Heart left ventricle (tissue), 16 donors: Measurements from ENCODE around the gene CCNC. TPM values are rescaled to one million over a fixed set of nuclear protein-coding genes. Genes with fewer than 3 reads are reported as not detected.
A peak's percentile ranks its signal among the peaks of the same experiment; 100 is the strongest.

Experiments
- ATAC-seq, 4 donors: fragments of 200-7000 bp; cut with Tn5 transposase; one replicate each; pipeline ENCODE4 v1.9.1; 2020 to 2022; ENCODE audit warnings: moderate library complexity in 4 of 4, mild to moderate bottlenecking in 3 of 4, moderate number of reproducible peaks in 1 of 4
- DNase-seq, 5 donors: peaks; one replicate each; pipeline ENCODE4 v3.0.0-alpha.2; 2020
- H3K27ac ChIP-seq, 12 donors: fragments of 200-600 bp; sonication (generic) in 4 of 12; one replicate each; pipeline versions ENCODE4 v1.5.0 to v1.8.0; 2016 to 2022; ENCODE audit warnings: mild to moderate bottlenecking in 2 of 12
- H3K27me3 ChIP-seq, 9 donors: fragments of 200-600 bp; sonication (generic) in 2 of 9; one replicate each; pipeline versions ENCODE4 v1.5.1 to v1.8.0; 2016 to 2022; ENCODE audit warnings: mild to moderate bottlenecking in 3 of 9
- H3K36me3 ChIP-seq, 9 donors: fragments of 200-600 bp; sonication (generic) in 2 of 9; one replicate each; pipeline versions ENCODE4 v1.5.0 to v1.8.0; 2018 to 2022; ENCODE audit warnings: mild to moderate bottlenecking in 2 of 9
- H3K4me1 ChIP-seq, 12 donors: fragments of 200-600 bp; sonication (generic) in 4 of 12; one replicate each; pipeline versions ENCODE4 v1.5.0 to v1.8.0; 2016 to 2022; ENCODE audit warnings: mild to moderate bottlenecking in 3 of 12
- H3K4me3 ChIP-seq, 12 donors: fragments of 200-600 bp; sonication (generic) in 4 of 12; one replicate each; pipeline versions ENCODE4 v1.5.0 to v1.8.0; 2017 to 2022; ENCODE audit warnings: mild to moderate bottlenecking in 9 of 12, moderate library complexity in 4 of 12
- H3K9me3 ChIP-seq, 12 donors: fragments of 200-600 bp; sonication (generic) in 4 of 12; one replicate each; pipeline versions ENCODE4 v1.5.0 to v1.8.0; 2016 to 2022; ENCODE audit warnings: mild to moderate bottlenecking in 1 of 12
- CTCF ChIP-seq, 12 donors: fragments of 200-600 bp; sonication (generic) in 4 of 12; IDR thresholded peaks; one replicate each; pipeline versions ENCODE4 v1.5.0 to v1.8.0; 2018 to 2022; ENCODE audit warnings: antibody characterized with exemption in 12 of 12, mild to moderate bottlenecking in 5 of 12
- POLR2A ChIP-seq, 2 donors: fragments of 450-650 bp; IDR thresholded peaks; one replicate each; pipeline ENCODE4 v1.6.1; 2017; ENCODE audit warnings: antibody characterized with exemption in 2 of 2, mild to moderate bottlenecking in 2 of 2, moderate library complexity in 2 of 2
- WGBS, 4 donors: extraction: QIAGEN DNeasy Blood & Tissue Kit in 2 of 4; methylation state at CpG; one replicate each; pipeline versions ENCODE4 v1.1.5 to v1.1.7; 2013 to 2018; 5-methylcytosine and 5-hydroxymethylcytosine counted together
- intact Hi-C, 10 donors: fragments of 100-400 bp; cut with DNase I; formaldehyde crosslinking; loops; one replicate each; pipeline versions ENCODE4 v1.11.1 to v1.14.2; 2022
- polyA plus RNA-seq, 2 donors: library from polyadenylated mRNA; stranded (reverse); fragments of 200-250 nt; gene quantifications; one replicate each; pipeline ENCODE4 v1.2.3, GENCODE V29; 2013
- total RNA-seq, 9 donors: library from RNA; depleted of rRNA in 2 of 9; stranded (reverse); fragments of >200 nt in 2 of 9; fragmentation: NEBNext Ultra II Directional in 3 of 9; extraction: Animal tissue kit (Norgen Biotek cat#: 25700) in 3 of 9; gene quantifications; one replicate each; pipeline versions ENCODE4 v1.1.0 to v1.2.4, GENCODE V29; 2016 to 2023
- donor health status: ischemic (EF 13 %, LVEDD 7.1; RV severe dilation, severe dysfunction).
- donor health status: healthy with polysubstance abuse.
- donor health status: DM: no; HTN: yes; CAD: no.
- donor health status: DM: no; HTN: no; CAD: no.
- donor health status: ischemic (EF 25% LVEDD 6.9; RV normal size, moderate dysfunction).
- donor health status: ischemic (EF 25% LVEDD 5.7; RV mildly dilated, moderate dysfunction).
- donor health status: healthy.
- donor health status: DM: yes; HTN: yes; CAD: no.
- donor health status: ischemic (EF 35%, LVEDD 5.7; RV mildly dilated, moderate dysfunction).
- donor health status: nonischemic (EF 11% LVEDD 7.7; RV severe dilation, severe dysfunction).
- donor health status: DM: yes; HTN: yes; CAD: no.
- donor health status: PGD.
- donor health status: ischemic (EF 29% LVEDD 5.4; RV normal size, mild dysfunction).
- donor health status: nonischemic (EF 23%, LVEDD 6.1; RV moderate dilation, normal function).

CCNC gene
- total and polyA plus RNA-seq, 11 donors = 12.3 to 24.2 (median 17.9) TPM

- no peak overlapping the region for H3K27ac ChIP-seq
- no peaks in the 10 kb centered on the region for H3K9me3 ChIP-seq
- H3K4me1 ChIP-seq = no peaks in the 10 kb centered on the region
- no peak overlapping the region for H3K4me3 ChIP-seq
- peaks cover 0 to 6% (median 0%) of the 10 kb centered on the region in 9 donors for H3K27me3 ChIP-seq
- WGBS, 4 donors = 91 to 100% (median 94%) methylated on average over 1 to 2 of the region's 2 CpGs
- no peaks in the 10 kb centered on the region for H3K36me3 ChIP-seq
- no peak for DNase-seq
- intact Hi-C loops = no loop called here
- TF ChIP-seq CTCF (IDR thresholded peaks at IDR 0.05) (no peak), POLR2A (IDR thresholded peaks at IDR 0.05) (no peak)
- ATAC-seq = no peak
Measured at GRCh38 chr6:99575544-99576227, 7.2 kb upstream of the CCNC start.

GRCh38 chr6:99573980-99574617 is 5.6 kb upstream of the CCNC start:
- Histone ChIP-seq H3K36me3 (no peaks in the 10 kb centered on the region), H3K9me3 (no peaks in the 10 kb centered on the region), H3K4me1 (no peaks in the 10 kb centered on the region), H3K27me3 (no peaks in the 10 kb centered on the region), H3K4me3 (no peak overlapping the region), H3K27ac (no peak overlapping the region)
- no peak for TF ChIP-seq POLR2A (IDR thresholded peaks at IDR 0.05)
- no peak for TF ChIP-seq CTCF (IDR thresholded peaks at IDR 0.05)
- 79 to 88% (median 83%) methylated on average over 2 of the region's 2 CpGs for WGBS, 4 donors
- DNase-seq (no peak), ATAC-seq (no peak)
- intact Hi-C loops = no loop called here

- intact Hi-C loops = loop anchor here in 3 of 10 donors (2.0 to 10.0 kb wide), 3 partner anchors 38 to 138 kb away; partner anchors contain the start of genes PNISR (in 1 of the 3) and USP45 (in 1 of the 3)
- H3K4me3 ChIP-seq = no peak overlapping the region
- DNase-seq (no peak), ATAC-seq (no peak)
- H3K36me3 ChIP-seq = peaks cover 0 to 30% (median 10%) of the 10 kb centered on the region in 9 donors
- TF ChIP-seq POLR2A (IDR thresholded peaks at IDR 0.05) (no peak), CTCF (IDR thresholded peaks at IDR 0.05) (no peak)
- no peaks in the 10 kb centered on the region for H3K27me3 ChIP-seq
- WGBS, 4 donors = 40 to 64% (median 56%) methylated on average over 4 of the region's 4 CpGs
- H3K4me1 ChIP-seq = peaks cover 0 to 44% (median 23%) of the 10 kb centered on the region in 12 donors
- peak overlapping the region in 1 of 12 donors; percentile 7 for H3K27ac ChIP-seq
- no peaks in the 10 kb centered on the region for H3K9me3 ChIP-seq
Measured at GRCh38 chr6:99563056-99563723, 5.3 kb downstream of the CCNC start.

- H3K36me3 ChIP-seq = peaks cover 0 to 55% (median 34%) of the 10 kb centered on the region in 9 donors
- DNase-seq (no peak), ATAC-seq (no peak)
- no peak overlapping the region for H3K27ac ChIP-seq
- TF ChIP-seq POLR2A (IDR thresholded peaks at IDR 0.05) = no peak
- TF ChIP-seq CTCF (IDR thresholded peaks at IDR 0.05) = no peak
- H3K27me3 ChIP-seq = no peaks in the 10 kb centered on the region
- 96 to 99% (median 97%) methylated on average over 4 of the region's 4 CpGs for WGBS, 4 donors
- H3K4me3 ChIP-seq = no peak overlapping the region
- intact Hi-C loops = loop anchor here in 2 of 10 donors (10.0 kb wide), 2 partner anchors 46 to 136 kb away; partner anchors contain the start of genes PNISR (in 1 of the 2) and USP45 (in 1 of the 2)
- no peaks in the 10 kb centered on the region for H3K9me3 ChIP-seq
- peaks cover 0 to 20% (median 9%) of the 10 kb centered on the region in 12 donors for H3K4me1 ChIP-seq
Measured at GRCh38 chr6:99560668-99561067, 7.8 kb downstream of the CCNC start.
